Measurements from ENCODE around the gene CCNY. TPM values are rescaled to one million over a fixed set of nuclear protein-coding genes. Genes with fewer than 3 reads are reported as not detected.

The CCNY gene
- total and polyA plus RNA-seq, 2 donors (not counting 1 experiment from before 2014, with no cell fraction given), result 34.1 to 64.9 TPM

DNA sequence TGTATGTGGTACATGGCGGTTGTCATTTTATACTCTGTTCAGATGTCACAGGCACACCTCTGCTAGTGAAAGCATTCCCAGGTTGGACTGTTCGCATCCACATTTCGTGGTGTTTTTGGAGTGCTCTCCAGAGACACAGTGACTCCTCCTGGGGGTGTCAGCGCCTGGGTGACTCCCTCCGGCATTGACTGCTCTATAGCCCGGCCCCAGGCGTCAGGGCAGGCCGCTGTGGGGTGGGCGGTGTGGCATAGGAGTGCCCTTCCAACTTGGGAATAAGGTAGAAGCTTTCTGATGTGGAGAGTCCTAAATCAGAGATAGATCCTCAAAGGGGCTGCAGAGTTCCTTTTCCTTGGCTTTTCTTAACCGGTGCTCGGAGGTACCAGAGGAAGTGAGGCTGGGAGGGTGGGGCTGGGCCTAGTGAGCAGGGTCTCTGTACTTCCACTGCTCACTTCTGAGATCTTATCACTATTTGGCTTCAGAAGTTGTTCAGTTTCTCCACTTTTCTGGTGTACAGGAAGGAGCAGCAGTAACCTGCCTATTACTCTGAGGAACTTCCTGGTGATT, 32.3 kb downstream of the CCNY start:
- Histone ChIP-seq H4K20me1 (ENCODE audit: control insufficient read depth, insufficient read depth, low read length, poor library complexity, severe bottlenecking) (peaks cover 79% of the 10 kb centered on the region), H3K9me3 (ENCODE audit: control extremely low read depth in 1 of 3, control insufficient read depth in 2 of 3, insufficient read depth in 1 of 3, low read length in 2 of 3) (no peaks in the 10 kb centered on the region), H3K79me2 (ENCODE audit: control insufficient read depth, insufficient read depth, low read length) (peaks cover 97% of the 10 kb centered on the region), H3K4me1 (ENCODE audit: control insufficient read depth in 2 of 2, insufficient read depth in 2 of 2, low read length in 2 of 2) (peaks cover 42 to 48% of the 10 kb centered on the region in 2 donors), H2AFZ (ENCODE audit: insufficient read depth, low read depth, low read length, poor library complexity, severe bottlenecking) (no peak overlapping the region), H3K36me3 (replicated peaks in 1 of 2; ENCODE audit: control extremely low read depth in 1 of 2, control insufficient read depth in 1 of 2, extremely low read depth in 1 of 2, insufficient read depth in 2 of 2, low read length in 1 of 2) (no peaks in the 10 kb centered on the region), H3K27ac (ENCODE audit: low read length in 2 of 2) (no peak overlapping the region), H3K4me3 (ENCODE audit: control extremely low read depth in 1 of 5, extremely low read depth in 1 of 5, insufficient read depth in 1 of 5, low read depth in 2 of 5, low read length in 4 of 5) (no peak overlapping the region), H3K4me2 (replicated peaks; ENCODE audit: low read depth, low read length, poor library complexity, severe bottlenecking) (peak overlapping the region; percentile 36), H3K27me3 (replicated peaks in 1 of 4; ENCODE audit: control extremely low read depth in 1 of 4, control insufficient read depth in 3 of 4, insufficient read depth in 4 of 4, low read length in 3 of 4) (no peaks in the 10 kb centered on the region), H3K9ac (ENCODE audit: low read length) (no peak overlapping the region)
- POLR2A ChIA-PET, result interaction anchor here (0.6 kb wide), 1 partner anchor 87 kb away, joined by 5 read pairs; no protein-coding TSS in a partner anchor
- H3K4me3 Mint-ChIP-seq, result peak overlapping the region; percentile 11
- H3K9me3 Mint-ChIP-seq (ENCODE audit: insufficient read depth), result no peaks in the 10 kb centered on the region
- intact Hi-C loops (cut with micrococcal nuclease), result no loop called here
- peak overlapping the region; percentile 38 for H3K27ac Mint-ChIP-seq
- DNase-seq, result no peak
- ATAC-seq (ENCODE audit: low read depth), result no peak
- no peaks in the 10 kb centered on the region for H3K27me3 Mint-ChIP-seq
- peaks cover 79% of the 10 kb centered on the region for H3K4me1 Mint-ChIP-seq
- 81% methylated on average over 9 of the region's 11 CpGs for WGBS (ENCODE audit: insufficient coverage)
- no peak for TF ChIP-seq EZH2 (IDR thresholded peaks at IDR 0.05; ENCODE audit: borderline replicate concordance, insufficient read depth, low read depth, low read length, poor library complexity, severe bottlenecking)
- TF ChIP-seq, protein P1, sequence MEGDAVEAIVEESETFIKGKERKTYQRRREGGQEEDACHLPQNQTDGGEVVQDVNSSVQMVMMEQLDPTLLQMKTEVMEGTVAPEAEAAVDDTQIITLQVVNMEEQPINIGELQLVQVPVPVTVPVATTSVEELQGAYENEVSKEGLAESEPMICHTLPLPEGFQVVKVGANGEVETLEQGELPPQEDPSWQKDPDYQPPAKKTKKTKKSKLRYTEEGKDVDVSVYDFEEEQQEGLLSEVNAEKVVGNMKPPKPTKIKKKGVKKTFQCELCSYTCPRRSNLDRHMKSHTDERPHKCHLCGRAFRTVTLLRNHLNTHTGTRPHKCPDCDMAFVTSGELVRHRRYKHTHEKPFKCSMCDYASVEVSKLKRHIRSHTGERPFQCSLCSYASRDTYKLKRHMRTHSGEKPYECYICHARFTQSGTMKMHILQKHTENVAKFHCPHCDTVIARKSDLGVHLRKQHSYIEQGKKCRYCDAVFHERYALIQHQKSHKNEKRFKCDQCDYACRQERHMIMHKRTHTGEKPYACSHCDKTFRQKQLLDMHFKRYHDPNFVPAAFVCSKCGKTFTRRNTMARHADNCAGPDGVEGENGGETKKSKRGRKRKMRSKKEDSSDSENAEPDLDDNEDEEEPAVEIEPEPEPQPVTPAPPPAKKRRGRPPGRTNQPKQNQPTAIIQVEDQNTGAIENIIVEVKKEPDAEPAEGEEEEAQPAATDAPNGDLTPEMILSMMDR (IDR thresholded peaks at IDR 0.05), result no peak
- CTCF ChIA-PET, result no interaction called here

DNA sequence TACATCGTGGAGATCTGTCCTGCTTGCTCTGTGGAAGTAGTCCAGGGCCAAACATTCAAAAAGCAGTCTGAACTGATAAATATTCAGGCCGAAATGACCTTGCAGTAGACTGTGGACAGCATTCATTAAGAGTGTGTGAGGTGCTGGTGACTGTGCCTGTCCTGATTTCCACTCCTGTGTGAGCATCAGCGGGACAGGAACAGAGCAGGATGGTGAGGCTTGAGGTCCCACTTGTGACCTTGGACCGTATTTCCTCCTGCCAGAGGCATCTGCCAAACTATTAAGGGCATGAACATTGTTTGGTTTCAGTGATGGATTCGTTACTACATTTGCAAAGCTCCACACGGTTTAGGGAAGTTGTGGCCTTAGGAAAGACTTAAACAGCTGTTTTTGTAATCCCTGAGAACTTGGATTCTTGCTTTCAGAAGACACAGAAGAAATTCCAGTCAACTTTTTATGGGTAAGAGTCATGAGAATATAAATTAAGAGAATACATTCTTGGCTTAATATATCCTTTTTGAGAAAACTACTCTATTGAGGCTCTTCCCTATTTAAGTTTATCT, 32.8 kb downstream of the CCNY start:
- Histone ChIP-seq H3K79me2 (ENCODE audit: control insufficient read depth, insufficient read depth, low read length) (peaks cover 97% of the 10 kb centered on the region), H3K9ac (ENCODE audit: low read length) (no peak overlapping the region), H3K4me1 (ENCODE audit: control insufficient read depth in 2 of 2, insufficient read depth in 2 of 2, low read length in 2 of 2) (peaks cover 42 to 51% of the 10 kb centered on the region in 2 donors), H3K4me2 (replicated peaks; ENCODE audit: low read depth, low read length, poor library complexity, severe bottlenecking) (peak overlapping the region; percentile 36), H3K27ac (ENCODE audit: low read length in 2 of 2) (no peak overlapping the region), H3K4me3 (ENCODE audit: control extremely low read depth in 1 of 5, extremely low read depth in 1 of 5, insufficient read depth in 1 of 5, low read depth in 2 of 5, low read length in 4 of 5) (no peak overlapping the region), H2AFZ (ENCODE audit: insufficient read depth, low read depth, low read length, poor library complexity, severe bottlenecking) (no peak overlapping the region), H3K9me3 (ENCODE audit: control extremely low read depth in 1 of 3, control insufficient read depth in 2 of 3, insufficient read depth in 1 of 3, low read length in 2 of 3) (no peaks in the 10 kb centered on the region), H4K20me1 (ENCODE audit: control insufficient read depth, insufficient read depth, low read length, poor library complexity, severe bottlenecking) (peaks cover 74% of the 10 kb centered on the region), H3K27me3 (replicated peaks in 1 of 4; ENCODE audit: control extremely low read depth in 1 of 4, control insufficient read depth in 3 of 4, insufficient read depth in 4 of 4, low read length in 3 of 4) (no peaks in the 10 kb centered on the region), H3K36me3 (replicated peaks in 1 of 2; ENCODE audit: control extremely low read depth in 1 of 2, control insufficient read depth in 1 of 2, extremely low read depth in 1 of 2, insufficient read depth in 2 of 2, low read length in 1 of 2) (no peaks in the 10 kb centered on the region)
- Mint-ChIP-seq H3K4me1 (peaks cover 78% of the 10 kb centered on the region), H3K9me3 (ENCODE audit: insufficient read depth) (no peaks in the 10 kb centered on the region), H3K4me3 (no peak overlapping the region), H3K27ac (peak overlapping the region; percentile 37), H3K27me3 (no peaks in the 10 kb centered on the region)
- no peak for TF ChIP-seq EZH2 (IDR thresholded peaks at IDR 0.05; ENCODE audit: borderline replicate concordance, insufficient read depth, low read depth, low read length, poor library complexity, severe bottlenecking)
- ChIA-PET POLR2A (no interaction called here), CTCF (no interaction called here)
- ATAC-seq (ENCODE audit: low read depth) (no peak), DNase-seq (no peak)
- intact Hi-C loops (cut with micrococcal nuclease), result no loop called here
- WGBS (ENCODE audit: insufficient coverage), result 37% methylated on average over 4 of the region's 6 CpGs
